ENCODE measurements around the gene GDPD5.
A peak's percentile ranks its signal among the peaks of the same experiment; 100 is the strongest.

The GDPD5 gene

DNA sequence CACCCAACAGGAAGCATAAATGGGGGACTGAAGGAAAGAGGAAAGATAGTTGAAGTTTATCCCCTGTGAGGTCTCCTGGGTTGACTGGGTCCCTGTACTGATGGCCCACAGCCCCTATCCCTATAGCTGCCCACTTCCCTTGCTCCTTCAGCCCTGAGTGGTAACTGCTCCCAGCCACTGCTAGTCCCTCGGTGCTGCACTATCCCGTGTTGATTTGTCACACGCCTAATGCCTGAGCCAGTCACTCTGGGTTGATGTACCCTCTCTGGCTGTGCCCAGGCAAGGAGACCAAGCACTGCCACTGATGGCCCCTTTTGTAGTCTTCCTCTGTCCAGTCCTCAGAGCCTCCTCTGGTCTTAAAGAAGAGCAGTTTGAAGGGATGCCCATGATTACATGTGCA, 9.6 kb downstream of the GDPD5 start:
- DNase-seq (ENCODE audit: low read depth): no peak

DNA sequence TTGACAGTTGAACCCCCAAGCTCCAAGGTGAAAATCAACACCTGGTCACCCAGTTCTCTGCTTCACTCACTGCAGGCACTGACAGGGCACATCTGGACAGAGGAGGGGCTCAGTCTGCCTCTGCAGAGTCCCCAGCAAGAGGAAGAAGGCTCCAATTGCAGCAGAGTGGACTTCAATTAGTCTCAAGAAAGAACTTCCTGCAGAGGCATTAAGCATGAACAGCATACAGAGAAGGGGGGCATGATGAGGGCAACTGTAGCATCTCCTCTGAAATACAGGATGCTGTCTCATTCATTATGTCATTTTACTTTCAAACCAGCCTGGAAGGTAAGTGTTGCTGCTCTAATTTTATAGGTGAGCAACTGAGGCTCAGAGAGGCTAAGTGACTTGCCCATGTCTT, 11.1 kb downstream of the GDPD5 start:
- DNase-seq (ENCODE audit: low read depth): no peak

DNA sequence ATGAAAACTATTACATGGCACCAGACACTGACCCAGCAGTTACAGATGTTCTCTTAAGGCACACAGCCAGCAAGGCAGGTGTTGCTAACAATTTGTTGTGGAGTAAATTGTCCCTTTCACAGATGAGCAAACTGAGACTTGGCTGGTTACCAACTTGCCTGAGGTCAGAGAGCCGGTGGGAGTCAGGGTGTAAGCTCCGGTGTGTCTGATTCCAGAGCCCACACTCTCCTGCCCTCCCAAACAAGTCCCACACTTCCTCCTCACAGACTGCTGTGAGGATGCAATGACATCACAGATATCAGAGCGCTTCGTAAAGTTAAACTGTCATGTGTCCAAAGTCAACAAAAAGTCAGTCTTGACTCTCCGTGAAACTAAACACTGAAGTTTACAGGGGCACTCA, 12.5 kb downstream of the GDPD5 start:
- no peak for DNase-seq (ENCODE audit: low read depth)

DNA sequence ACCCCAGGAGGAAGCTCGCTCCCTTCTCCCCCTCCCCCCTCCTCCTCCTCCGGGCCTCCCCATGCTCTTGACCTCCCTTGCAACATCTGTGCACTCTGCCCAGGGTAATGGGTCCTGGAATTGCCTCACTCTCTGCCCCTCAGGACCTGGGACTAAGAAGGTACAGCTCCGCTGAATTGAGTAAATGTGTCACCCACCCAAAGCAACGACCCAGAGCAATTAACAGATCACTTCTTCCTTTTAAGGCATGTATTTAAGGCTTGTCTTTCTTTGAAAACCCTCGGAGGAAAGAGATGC, 15.1 kb downstream of the GDPD5 start:
- DNase-seq (ENCODE audit: low read depth): no peak

DNA sequence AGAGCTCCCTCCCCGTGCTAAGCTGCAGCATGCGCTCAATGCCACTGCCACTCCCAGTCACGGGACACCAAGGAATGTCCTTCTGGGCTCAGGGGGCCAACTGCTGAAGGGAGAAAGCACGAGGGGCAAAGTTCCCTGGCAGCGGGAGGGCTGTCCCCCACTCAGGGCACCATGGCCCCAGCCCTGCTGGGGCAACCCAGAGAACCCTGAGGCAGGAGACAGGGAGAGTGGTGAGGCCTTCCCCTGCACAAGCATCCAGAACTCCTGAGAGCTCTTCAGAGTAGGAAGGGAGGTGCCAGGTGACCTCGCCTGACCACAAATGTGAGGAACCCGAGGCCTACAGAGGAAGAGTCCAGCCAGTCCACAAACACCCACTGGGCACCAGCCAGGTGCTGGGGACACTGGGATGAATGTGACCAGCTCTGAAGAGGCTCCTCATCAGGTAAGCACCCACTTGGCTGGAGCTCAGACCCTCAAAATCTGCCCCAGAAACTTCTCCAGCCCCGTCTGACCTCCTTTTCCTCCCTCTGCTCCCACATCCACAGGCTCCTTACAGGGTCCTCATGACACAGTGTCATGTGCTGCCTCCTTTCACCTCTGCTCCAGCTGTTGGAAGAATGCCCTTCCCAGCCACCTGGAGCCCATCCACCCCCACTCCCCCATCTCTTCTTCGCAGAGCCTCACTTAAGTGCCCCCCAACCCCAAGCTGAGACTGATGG, 15.6 kb downstream of the GDPD5 start:
- no peak for DNase-seq (ENCODE audit: low read depth)

DNA sequence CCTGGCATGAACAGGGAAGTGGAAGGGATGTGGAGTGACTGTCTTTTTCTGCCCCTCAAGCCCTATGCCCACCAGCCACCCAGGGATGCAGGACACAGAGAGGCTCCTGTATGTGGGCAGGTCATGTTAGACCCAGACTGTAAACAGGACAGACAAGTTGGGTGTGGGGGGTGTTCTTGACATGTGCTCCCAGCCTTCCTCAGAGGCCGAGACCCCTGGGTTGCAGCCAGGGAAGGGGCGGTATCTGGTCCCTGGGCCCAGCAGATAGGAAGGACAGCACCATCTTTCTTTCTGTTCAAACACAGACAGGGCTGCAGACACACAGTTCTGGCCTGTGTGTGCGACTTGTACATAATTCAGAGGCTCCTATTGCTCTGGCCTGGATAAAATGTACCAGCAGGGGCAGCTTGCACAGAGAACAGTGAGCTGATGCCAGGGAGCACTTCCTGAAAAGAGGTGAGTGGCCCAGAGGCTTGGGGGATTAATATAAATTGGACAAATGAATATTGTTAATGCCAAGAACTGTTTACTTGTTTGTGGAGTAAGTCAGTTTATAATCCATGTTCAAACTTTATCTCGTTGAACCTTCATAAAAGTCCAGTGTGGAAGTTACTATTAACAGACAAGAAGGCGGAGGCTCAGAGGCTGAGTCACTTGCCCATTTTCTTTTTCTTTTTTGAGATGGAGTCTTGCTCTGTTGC, 16.6 kb downstream of the GDPD5 start:
- DNase-seq (ENCODE audit: low read depth): no peak

DNA sequence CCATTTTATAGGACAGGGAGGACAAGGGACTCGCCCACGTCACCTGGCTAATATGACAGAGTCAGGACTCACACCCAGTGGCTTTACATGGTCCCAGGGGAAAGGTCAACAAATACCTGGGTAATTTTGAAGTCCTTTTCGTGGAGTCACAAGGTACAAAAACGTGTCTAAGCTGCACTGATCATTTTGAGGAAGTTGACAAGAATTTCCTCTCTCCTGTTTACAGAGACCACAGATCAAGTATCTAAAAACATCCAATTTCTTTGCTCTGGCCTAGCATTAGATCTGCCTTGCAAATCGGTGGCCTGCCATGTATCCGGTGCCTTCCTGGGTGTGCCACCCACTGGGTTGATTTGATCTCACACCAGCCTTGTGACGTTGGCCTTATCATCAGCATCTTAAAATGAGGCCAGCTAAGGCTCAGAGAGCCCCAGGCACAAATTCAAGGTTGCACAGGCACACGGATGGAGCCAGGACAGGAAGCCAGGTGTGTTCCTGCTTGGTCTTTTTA, 17.6 kb downstream of the GDPD5 start:
- DNase-seq (ENCODE audit: low read depth): peak; percentile 30

DNA sequence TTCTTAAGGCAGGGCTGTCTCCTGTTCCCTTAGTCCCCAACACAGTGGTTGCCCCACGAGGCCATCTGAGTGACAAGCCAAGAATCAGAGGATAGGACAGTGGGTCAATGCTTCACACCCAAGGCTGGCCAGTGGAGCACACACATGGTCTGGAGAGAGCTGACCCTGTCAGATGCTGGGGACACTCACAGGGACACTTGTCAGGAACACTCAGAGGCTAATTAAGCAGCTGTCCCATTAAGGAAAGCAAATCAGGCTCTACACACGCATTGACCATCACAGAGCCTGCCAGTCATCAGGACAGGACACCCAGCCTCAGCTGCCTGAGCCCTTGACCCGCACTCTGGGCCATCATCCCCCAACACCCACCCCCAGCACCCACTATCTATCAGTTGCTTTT, 18.2 kb downstream of the GDPD5 start:
- no peak for DNase-seq (ENCODE audit: low read depth)

DNA sequence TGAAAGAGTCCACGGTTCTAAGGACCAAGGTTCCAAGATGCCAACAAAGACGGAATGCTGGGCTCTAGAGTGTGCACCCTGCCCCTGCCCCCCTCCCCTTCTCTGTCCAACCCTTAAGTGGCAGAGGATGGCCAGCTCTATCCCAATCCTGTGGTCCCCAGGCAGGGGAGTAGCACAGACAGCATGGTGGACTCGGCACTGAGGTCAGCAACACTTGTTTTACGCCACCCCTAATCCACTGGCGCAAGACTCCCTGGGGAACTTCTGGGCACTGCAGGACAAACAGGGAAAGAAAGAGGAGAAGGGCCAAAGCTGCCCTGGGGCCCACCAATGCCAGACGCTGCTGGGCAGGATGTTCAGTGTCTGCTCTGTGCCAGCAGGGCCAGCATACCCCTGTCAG, 18.9 kb downstream of the GDPD5 start:
- no peak for DNase-seq (ENCODE audit: low read depth)

DNA sequence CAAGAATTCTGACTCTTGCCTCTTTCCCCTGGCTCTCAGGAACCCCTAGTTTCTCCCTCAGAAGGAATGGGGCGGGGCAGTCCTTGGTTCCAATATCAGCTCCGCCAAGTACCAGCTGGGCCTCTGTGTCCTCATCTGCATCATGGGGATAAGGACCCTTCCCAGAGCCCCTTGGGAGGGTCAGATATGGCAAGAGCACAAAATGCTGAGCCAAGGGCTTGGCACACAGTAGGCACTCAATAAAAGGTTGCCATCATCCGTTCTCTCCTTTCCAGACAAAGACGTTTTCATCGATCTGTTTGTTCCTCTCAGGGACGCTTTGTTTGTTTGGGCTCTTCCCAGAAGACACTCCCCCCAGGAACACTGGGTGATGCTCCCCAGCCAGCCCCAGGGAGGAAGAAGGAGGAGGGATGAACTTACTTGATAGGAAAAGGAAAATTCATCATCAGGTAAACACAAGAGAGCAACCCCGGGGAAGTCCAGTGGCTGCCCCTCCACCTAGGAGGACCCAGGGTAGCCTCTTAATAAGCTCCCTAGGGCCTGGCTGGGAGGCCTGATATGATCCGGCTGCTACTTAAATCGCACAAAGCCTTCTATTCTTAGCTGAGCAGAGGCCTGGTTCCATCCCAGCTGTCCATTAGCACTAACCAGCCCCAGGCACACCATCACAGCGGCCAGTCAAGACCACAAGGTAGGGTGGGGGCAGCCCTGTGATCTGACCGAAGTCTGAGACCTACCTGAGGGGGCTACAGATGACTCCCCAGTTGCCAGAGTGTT, 19.6 kb downstream of the GDPD5 start:
- DNase-seq (ENCODE audit: low read depth): no peak

DNA sequence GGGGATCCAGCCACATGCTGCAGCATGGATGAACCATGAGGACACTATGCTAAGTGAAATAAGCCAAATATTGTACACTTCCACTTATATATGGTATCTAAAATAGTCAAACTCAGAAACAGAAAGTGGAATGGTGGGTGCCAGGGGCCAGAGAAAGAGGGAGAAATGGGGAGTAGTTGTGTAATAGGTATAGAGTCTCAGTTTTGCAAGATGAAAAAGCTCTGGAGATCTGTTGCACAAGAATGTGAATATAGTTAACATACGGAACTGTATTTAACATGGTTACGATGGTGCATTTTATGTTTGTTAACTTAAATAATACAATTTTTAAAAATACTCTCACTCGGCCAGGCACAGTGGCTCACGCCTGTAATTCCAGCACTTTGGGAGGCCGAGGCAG, 21.2 kb downstream of the GDPD5 start:
- no peak for DNase-seq (ENCODE audit: low read depth)

DNA sequence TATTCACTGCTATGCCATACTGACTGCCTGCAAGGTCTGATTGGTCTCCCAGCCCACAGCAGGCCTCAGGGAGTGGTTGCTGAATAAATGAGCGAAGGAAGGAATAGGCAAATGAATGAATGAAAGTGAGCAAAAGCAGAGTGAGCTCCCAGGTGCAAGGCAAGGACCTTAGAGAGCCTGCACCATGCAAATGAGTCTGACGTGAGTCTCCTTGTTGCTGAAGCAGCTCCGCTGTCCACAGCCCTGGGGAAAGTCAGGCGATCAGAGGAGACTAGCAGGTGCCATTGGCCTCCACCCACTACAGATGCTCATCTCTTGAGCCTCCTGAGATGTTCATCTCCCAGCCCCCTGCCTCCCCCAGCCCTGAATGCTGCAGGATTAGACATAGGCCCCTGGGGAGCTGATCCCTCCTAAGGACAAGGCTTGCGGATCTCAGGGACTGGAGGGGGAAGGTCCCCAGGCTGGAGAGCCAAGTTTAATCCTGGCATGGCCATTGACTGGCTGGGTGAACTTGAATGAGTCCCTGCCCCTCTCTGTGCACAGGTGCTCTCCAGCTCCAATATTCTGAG, 22.1 kb downstream of the GDPD5 start:
- DNase-seq (ENCODE audit: low read depth): no peak

DNA sequence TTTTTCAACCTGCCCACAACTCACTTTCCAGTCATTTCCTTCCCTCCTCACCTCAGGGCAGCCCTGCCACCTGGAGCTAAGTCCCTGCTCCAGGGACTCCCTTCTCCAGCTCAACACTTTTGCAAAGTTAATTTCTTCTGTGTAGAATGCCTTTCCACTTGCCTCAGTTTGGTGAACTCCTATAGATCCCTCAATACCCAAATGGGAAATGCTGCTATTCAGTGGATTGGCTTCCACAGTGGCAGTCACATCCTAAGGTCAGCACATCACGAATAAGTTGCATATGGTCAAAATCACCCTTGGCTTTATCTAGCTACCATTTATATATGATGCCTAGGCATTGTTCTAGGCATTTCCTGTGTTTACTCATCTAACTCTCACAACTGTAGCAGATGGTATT, 23.6 kb downstream of the GDPD5 start:
- no peak for DNase-seq (ENCODE audit: low read depth)

DNA sequence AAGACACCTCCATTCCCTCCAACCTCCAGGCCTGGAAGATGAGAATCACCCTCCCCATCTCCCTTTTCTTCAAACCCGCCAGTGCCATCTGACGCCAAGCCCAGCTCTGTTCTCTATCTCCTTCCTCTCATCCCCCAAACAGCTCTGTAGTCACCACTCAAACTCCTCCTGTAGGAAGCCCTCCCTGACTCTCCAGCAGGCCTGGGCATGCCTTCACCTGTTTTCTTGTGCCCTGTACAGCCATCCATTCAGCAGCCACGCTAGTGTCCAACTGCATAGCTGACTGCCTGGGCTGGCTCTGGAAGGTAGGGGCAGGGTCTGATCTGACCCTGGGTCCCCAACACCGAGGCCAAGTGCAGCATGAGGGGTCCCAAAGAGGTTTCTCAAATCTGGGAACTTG, 25.0 kb downstream of the GDPD5 start:
- DNase-seq (ENCODE audit: low read depth): no peak

DNA sequence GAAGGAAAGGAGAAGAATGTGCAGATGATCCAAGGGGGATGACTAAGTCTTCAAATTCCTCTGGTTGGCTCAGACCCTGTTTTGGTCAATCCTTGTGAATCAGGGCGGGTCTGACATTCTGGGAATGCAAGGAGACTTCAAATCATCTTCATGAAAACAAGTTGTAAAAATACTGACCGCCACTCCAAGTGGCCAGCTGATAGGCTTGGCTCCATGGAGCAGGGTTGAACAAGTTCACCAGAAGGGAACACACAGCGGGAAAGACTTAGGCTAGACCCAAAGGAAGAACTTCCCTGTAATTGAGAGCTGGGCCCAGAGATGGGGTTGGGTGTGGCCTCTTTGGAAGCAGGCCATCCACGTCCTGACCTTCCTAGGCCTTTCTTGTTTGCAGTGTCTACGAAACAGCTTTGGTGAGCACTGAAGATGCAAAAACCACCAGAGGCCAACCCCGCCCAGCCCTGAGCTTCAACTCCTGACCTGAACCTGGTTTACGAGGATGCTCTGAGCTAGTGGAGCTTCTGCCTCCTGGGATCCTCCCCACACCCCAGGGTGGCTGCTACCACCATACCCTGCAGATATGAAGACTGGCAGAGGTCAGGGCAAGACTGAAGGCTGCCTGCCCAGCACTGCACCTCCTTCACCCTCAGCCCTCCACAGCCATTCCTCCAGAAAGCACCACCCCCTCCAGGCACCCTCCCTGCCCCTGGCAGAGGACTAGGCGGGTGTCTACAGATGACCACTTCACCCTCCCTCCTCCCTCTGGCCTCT, 26.1 kb downstream of the GDPD5 start:
- DNase-seq (ENCODE audit: low read depth): no peak

DNA sequence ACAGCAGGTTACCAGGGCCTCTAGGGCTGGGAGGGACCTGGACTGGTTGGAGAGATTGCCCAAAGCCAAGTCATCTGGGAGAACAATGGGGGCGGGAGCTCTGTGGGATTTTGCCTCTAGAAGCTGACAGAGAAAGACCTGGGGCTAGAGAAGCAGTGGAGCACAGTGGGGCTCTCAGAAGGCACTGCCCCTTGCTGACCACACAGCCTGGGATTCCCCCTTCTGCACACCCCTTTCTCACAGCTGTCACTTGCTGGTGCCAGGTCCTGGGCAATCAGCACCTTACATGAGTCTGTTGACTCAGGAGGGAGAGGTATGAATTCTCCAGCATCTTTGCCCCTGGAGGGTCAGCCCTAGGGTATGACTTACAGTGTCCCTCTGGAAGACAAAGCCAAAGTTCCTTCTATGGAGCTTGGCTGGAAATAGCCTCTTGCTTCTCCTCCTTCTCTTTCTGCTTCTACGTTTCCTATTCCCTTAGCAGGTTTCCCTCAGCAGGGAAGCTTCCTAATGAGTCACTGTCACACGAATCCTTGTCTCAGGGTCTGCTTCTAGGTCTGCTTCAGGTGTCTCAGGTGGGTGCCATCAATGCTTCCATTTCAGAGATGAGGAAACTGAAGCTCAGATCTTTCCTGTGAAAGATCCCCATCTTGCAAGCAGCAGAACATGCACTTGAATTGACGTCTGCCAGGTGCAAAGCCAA, 27.0 kb downstream of the GDPD5 start:
- DNase-seq (ENCODE audit: low read depth): no peak

DNA sequence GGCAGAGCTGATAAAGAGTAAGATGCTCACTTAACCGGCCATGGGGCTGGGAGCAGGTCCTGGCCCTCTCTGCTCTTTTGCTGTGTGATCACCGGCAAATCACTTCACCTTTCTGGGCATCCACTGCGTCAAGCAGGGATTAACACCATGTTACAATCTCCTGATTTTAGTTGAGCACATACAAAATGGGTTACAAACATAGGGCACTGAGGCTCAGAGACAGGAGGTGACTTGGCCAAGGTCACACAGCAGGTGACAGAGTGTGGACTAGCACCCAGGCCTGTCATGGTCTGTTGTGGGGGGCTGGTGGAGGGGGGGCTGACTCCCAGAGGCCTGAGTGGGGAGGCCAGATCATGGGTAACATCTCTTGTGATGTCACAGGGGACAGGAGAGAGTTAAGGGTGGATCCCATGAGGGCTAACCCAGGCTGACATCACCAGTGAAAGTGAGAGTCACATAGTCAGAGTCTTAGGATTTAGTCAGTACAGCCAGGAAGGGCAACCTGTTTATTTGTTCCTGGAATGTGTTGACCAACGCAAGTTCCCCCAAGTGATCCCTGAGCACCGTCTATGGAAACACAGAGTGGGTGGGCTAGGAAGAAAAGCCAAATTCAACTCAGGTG, 27.8 kb downstream of the GDPD5 start:
- DNase-seq (ENCODE audit: low read depth): no peak

DNA sequence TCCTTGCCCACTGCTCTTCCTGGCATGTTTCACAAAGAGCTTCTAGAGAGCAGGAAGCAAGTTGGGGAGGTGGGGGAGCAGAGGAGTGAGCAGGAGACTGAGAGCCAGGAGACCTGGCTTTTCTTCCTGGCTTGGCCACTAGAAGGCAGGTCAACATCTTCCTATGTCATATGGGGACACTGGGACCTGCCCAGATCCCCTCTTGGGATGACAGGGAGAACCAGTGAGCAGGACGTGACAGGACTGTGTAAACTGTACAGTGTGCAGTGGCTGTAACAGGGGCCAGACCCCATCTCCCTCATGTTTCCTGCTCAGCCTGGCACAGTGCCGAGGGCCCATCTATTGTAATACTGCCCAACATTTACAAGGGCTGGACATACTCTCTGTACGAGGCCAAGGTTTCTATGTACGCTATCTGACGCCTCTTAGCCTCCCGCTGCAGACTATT, 29.4 kb downstream of the GDPD5 start:
- no peak for DNase-seq (ENCODE audit: low read depth)

DNA sequence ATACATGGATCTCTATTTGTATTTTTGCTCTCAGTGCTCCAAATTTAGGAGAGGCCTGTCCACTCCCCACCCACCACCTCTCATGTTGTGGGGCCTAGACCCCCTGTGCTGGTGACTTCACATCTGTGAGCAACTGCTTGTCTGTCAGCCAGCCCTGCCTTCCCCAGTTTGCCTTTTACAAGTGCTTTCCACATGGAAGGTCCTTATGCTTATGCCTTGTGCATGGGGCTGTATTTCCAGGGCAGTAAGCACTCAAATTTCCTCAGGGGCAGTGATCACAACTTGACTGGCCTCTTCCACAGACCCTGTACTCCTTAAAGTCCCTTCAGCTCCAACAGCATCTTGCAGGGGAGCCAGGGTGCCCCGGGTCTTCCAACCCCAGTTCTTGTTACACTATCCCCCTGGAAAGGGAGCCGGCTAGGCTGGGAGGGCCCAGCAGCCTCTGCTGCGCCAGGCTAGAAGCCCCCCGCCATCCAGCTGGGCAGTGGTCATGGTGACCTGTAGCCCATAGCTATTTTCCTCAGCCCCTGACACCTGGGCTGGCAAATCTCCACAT, 29.9 kb downstream of the GDPD5 start:
- no peak for DNase-seq (ENCODE audit: low read depth)

DNA sequence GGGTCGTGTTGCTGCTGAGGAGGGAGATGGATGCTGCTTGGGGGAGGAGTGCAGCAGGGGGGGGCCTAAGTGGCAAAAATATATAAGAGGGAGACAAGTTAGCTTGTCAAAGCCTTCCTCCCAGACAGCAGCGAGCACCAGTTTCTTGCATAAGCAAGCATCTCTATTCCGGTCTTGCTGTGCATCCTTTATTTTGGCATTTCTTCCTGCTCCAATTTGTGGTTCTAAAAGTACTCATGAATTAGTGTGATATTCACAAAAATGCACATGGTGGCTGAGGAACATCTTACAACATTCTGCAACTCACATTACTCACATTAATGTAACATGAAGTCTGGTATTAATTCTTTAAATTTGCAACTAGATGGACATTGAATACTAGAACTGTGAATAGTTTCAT, 32.1 kb downstream of the GDPD5 start:
- no peak for DNase-seq (ENCODE audit: low read depth)

All from stimulated activated CD8-positive, alpha-beta memory T cell treated with anti-CD3 and anti-CD28 coated beads, Interleukin-12 subunit alpha, Interleukin-12 subunit beta, amount 100 ng/mL, for 1 hour (primary cell).